Measurements from ENCODE around the gene AMBP.

The AMBP gene

DNA sequence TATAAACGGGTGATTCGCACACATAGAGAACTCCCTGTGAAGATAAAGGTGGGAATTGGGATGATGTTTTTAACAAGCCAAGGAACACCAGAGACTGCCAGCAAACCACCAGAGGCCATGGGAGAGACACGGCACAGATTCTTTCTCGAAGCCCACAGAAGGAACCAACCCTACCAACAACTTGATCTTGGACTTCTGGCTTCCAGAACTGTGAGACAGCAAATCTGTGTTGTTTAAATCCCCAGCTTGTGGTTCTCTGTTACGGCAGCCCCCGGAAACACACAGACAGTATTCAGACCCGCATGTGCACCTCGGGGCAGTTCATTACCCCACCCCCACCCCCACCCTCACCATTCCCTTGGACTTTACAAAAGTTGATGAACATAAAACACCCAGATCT lies 12.8 kb downstream of the AMBP start:
- H3K27ac ChIP-seq: no peak overlapping the region
- TF ChIP-seq, protein P1, sequence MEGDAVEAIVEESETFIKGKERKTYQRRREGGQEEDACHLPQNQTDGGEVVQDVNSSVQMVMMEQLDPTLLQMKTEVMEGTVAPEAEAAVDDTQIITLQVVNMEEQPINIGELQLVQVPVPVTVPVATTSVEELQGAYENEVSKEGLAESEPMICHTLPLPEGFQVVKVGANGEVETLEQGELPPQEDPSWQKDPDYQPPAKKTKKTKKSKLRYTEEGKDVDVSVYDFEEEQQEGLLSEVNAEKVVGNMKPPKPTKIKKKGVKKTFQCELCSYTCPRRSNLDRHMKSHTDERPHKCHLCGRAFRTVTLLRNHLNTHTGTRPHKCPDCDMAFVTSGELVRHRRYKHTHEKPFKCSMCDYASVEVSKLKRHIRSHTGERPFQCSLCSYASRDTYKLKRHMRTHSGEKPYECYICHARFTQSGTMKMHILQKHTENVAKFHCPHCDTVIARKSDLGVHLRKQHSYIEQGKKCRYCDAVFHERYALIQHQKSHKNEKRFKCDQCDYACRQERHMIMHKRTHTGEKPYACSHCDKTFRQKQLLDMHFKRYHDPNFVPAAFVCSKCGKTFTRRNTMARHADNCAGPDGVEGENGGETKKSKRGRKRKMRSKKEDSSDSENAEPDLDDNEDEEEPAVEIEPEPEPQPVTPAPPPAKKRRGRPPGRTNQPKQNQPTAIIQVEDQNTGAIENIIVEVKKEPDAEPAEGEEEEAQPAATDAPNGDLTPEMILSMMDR (conservative IDR thresholded peaks at IDR 0.05; ENCODE audit: low read depth, low read length): no peak
- H3K4me2 ChIP-seq: no peak overlapping the region
- H3K4me1 ChIP-seq (ENCODE audit: low read depth, poor library complexity, severe bottlenecking): no peaks in the 10 kb centered on the region
- H3K79me2 ChIP-seq (ENCODE audit: insufficient read depth, low read depth): no peaks in the 10 kb centered on the region
- no peak overlapping the region for H3K4me3 ChIP-seq (IDR thresholded peaks at IDR 0.05; ENCODE audit: insufficient read depth, low read depth, low read length)
- no peaks in the 10 kb centered on the region for H3K27me3 ChIP-seq (ENCODE audit: insufficient read depth, low read depth)
- no peaks in the 10 kb centered on the region for H3K36me3 ChIP-seq (ENCODE audit: insufficient read depth)
- H4K20me1 ChIP-seq (ENCODE audit: insufficient read depth): no peaks in the 10 kb centered on the region
- H2AFZ ChIP-seq (ENCODE audit: low read depth): no peak overlapping the region
- no peak overlapping the region for H3K9ac ChIP-seq

DNA sequence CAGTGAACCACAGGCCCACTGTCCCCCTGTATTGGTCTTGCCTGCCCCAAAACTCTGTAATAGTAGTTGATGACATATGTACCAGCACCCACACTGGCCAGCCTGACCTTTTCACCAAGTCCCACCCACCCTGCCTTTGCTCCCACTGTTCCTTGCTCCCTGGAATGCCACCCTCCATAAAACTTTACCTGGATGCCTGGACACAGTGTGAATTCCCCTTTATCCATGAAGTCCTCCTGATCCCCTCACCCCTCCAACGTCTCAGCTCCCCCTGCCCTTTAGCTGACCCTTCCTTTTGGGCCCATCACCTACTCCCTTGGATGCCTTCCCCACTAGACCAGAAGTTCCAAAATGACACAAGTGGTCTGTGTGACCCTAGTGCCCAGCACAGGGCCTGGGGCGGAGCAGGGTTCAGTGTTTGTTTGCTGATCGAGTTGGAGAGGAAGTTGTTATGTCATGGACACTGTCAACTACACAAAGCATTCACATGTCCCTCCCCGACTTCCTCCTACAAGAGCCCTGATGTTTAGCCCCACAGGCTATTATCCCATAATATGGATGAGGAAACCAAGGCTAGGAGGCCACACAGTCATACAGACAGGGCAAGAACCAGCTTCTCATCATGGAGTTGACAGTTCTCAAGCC lies 16.1 kb downstream of the AMBP start:
- no peaks in the 10 kb centered on the region for H3K4me1 ChIP-seq (ENCODE audit: low read depth, poor library complexity, severe bottlenecking)
- no peak overlapping the region for H2AFZ ChIP-seq (ENCODE audit: low read depth)
- no peak overlapping the region for H3K27ac ChIP-seq
- no peaks in the 10 kb centered on the region for H3K36me3 ChIP-seq (ENCODE audit: insufficient read depth)
- TF ChIP-seq, protein P1 (conservative IDR thresholded peaks at IDR 0.05; ENCODE audit: low read depth, low read length): no peak
- no peak overlapping the region for H3K4me3 ChIP-seq (IDR thresholded peaks at IDR 0.05; ENCODE audit: insufficient read depth, low read depth, low read length)
- no peaks in the 10 kb centered on the region for H3K79me2 ChIP-seq (ENCODE audit: insufficient read depth, low read depth)
- no peaks in the 10 kb centered on the region for H4K20me1 ChIP-seq (ENCODE audit: insufficient read depth)
- no peak overlapping the region for H3K9ac ChIP-seq
- H3K27me3 ChIP-seq (ENCODE audit: insufficient read depth, low read depth): no peaks in the 10 kb centered on the region
- no peak overlapping the region for H3K4me2 ChIP-seq

DNA sequence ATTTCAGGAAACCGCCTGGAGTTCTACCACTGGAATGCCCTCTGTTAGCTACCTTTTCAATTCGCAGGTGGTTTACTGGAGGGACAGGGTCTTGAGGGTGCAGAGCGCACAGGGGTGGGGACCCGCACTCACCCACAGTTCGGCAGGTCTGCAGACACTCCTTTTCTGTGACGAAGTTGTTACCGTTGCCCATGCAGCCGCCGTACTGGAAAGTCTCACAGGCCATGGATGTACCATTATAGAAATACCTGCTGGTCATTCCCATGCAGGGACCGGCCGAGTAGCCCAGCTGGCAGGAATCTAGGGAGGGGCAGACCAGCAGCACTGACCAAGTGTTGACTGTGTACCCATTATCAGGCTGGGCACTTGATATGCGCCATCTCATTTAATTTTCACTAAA lies 16.8 kb downstream of the AMBP start:
- no peaks in the 10 kb centered on the region for H3K36me3 ChIP-seq (ENCODE audit: insufficient read depth)
- no peaks in the 10 kb centered on the region for H3K27me3 ChIP-seq (ENCODE audit: insufficient read depth, low read depth)
- no peak overlapping the region for H3K4me3 ChIP-seq (IDR thresholded peaks at IDR 0.05; ENCODE audit: insufficient read depth, low read depth, low read length)
- no peak overlapping the region for H3K9ac ChIP-seq
- H3K4me1 ChIP-seq (ENCODE audit: low read depth, poor library complexity, severe bottlenecking): no peaks in the 10 kb centered on the region
- no peak overlapping the region for H2AFZ ChIP-seq (ENCODE audit: low read depth)
- H3K27ac ChIP-seq: no peak overlapping the region
- H3K4me2 ChIP-seq: no peak overlapping the region
- TF ChIP-seq, protein P1 (conservative IDR thresholded peaks at IDR 0.05; ENCODE audit: low read depth, low read length): no peak
- no peaks in the 10 kb centered on the region for H4K20me1 ChIP-seq (ENCODE audit: insufficient read depth)
- H3K79me2 ChIP-seq (ENCODE audit: insufficient read depth, low read depth): no peaks in the 10 kb centered on the region

DNA sequence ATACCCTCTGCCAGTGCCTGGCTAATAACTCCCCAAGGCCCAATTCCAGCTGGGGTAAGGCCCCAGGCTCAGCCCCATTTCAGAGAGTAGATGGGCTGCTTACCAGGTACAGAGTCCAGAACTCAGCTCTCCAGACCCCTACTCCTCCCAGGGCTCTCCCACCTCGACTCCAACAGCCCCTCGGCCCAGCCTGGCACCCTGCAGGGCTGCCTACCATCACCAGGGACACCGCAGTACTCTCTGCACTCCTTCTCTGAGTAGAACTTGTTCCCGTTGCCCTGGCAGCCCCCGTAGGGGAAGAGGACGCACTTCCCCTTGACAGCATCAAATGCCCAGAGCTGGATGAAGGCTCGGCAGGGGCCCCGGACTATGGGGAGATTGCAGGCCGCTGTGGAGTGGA lies 17.4 kb downstream of the AMBP start:
- H3K4me2 ChIP-seq: no peak overlapping the region
- H3K4me3 ChIP-seq (IDR thresholded peaks at IDR 0.05; ENCODE audit: insufficient read depth, low read depth, low read length): no peak overlapping the region
- H3K27me3 ChIP-seq (ENCODE audit: insufficient read depth, low read depth): no peaks in the 10 kb centered on the region
- no peaks in the 10 kb centered on the region for H3K36me3 ChIP-seq (ENCODE audit: insufficient read depth)
- H3K4me1 ChIP-seq (ENCODE audit: low read depth, poor library complexity, severe bottlenecking): no peaks in the 10 kb centered on the region
- H3K79me2 ChIP-seq (ENCODE audit: insufficient read depth, low read depth): no peaks in the 10 kb centered on the region
- TF ChIP-seq, protein P1 (conservative IDR thresholded peaks at IDR 0.05; ENCODE audit: low read depth, low read length): no peak
- no peak overlapping the region for H3K9ac ChIP-seq
- no peak overlapping the region for H2AFZ ChIP-seq (ENCODE audit: low read depth)
- no peak overlapping the region for H3K27ac ChIP-seq
- no peaks in the 10 kb centered on the region for H4K20me1 ChIP-seq (ENCODE audit: insufficient read depth)

Measured in KMS-11 (cell line).